HG02798 (cell line): ENCODE data around the gene JMJD8.
"Not testable (repeated sequence)": the region's sequence is repeated elsewhere in the genome, so short reads cannot be mapped to it uniquely, and the experiment has no call there.

ENCODE experiments used
- ATAC-seq: cut with Tn5 transposase; IDR thresholded peaks from one replicate; pipeline ENCODE4 v1.9.1; 2021; ENCODE audit warnings: mild to moderate bottlenecking; ENCODE audit not compliant: unreplicated experiment, poor library complexity

Gene JMJD8

DNA sequence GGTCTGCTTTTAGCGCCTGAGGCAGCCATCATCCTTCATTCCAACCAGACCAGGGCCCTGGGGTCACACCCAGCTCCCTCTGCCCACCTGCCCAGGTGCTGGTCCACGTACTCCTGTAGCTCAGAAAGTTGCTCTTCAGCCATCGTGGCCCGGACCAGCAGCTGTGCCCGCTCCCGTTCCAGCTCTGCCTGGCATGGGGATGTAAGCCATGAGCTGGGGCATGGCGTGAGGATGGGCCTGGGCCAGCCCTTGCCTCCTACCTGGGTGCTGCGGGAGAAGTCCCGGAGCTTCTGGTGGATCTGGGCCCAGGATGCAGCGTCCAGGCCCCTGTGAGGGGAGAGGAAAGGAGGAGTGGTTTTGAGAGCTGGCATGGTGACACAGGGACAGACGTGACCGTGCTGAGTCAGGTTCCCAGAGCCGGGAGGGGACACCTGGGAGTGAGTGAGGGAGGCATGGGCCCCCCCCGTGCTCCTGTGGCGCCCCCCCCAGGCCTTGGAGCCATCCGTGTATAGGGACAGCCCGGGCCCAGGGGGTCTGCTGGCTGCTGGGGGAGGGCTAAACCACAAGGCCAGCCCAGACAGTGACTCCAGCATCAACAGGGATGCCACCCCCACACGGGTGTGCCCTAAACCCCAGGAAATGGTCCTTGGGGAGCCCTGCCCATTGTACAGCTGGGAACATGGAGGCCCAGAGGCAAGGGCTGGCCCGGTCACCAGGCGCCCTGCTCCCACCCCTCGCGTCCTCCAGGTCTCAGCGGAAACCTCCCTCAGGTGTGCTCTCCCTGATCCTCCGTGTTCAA lies 38.9 kb upstream of the JMJD8 start:
- ATAC-seq, result no peak

DNA sequence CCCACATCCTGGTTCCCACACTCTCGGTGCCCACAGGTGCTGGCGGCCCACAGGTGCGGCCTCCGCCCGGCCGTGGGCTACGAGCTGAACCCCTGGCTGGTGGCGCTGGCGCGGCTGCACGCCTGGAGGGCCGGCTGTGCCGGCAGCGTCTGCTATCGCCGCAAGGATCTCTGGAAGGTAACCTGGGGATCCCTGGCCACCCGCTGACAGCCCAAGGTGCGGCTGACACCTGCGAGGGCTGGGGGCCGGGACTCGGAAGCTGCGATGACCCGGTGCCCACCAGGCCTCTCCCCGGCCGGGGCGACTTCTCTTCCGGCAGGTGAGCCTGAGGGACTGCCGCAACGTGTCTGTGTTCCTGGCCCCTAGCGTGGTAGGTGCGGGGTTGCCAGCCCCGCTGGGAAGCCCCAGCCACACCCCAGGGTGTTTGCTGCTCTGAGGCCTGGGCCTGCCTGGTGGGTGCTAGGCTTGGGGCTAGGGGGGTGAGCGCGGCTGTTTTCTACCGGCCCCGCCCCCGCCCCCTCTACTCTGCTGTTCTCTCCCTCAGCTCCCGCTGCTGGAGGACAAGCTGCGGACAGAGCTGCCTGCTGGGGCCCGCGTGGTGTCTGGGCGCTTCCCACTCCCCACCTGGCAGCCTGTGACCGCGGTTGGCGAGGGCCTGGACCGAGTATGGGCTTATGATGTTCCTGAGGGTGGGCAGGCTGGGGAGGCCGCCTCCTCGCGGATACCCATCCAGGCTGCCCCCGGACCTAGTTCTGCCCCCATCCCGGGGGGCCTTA lies 37.8 kb upstream of the JMJD8 start:
- ATAC-seq, result no peak

DNA sequence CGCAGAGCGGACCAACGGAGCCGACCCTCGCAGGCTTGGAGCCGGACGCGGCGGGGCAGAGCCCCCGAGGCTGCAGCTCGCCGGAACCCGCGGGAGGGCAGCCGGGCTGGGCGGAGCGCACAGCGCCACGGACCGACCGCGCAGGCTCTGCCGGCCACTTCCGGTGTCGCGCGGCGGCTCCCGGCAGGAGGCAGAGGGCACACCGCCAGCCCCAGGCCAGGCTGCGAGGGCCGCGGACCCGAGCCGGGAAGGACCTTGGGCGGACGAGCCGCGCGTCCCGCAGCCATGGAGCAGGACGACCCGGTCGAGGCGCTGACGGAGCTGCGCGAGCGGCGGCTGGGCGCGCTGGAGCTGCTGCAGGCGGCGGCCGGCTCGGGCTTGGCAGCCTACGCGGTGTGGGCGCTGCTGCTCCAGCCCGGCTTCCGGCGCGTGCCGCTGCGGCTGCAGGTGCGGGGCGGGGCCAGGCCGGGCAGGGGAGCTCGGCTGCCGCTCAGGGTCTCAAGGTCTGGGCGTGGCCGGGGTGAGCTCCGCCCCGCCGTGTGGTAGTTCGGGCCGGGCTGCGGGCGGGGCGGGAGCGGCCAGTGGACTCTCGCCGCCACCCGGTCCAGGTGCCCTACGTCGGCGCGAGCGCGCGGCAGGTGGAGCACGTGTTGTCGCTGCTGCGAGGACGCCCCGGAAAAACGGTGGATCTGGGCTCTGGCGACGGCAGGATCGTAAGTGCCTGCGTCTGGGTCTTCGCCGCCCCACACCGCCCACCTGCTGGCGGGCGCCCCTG lies 37.0 kb upstream of the JMJD8 start, which contains the start of gene ANTKMT:
Gene ANTKMT (plus strand): TSS at position 157 of the 775 bp plus-strand sequence. CDS start 129 bp downstream, at position 286.
- ATAC-seq, result peak; percentile 76

DNA sequence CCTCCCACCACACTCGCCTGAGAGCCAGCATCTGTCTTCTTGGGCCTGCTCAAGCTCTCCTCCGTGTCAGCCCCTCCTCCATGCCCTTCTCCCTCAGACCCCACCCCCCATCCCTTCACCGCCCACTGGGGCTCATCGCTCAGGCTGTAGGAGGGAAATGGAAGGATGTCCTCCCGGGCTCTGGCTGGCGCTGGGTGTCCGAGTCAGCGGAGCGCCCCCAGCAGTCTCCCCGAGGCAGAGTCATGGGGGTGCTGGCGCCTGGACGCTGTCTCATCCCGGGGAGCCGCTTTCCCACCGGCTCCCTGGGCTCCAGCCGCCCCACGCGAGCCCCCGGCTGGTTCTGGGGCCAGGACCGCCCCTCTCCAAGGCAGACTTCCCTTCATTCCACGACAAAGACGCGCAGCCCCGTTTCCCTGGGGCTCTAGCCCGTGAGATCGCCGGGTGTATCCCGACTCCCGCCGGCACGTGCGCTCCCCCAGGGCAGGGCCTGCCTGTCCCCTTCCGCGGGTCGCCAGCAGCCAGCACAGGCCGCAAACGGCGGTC lies 36.4 kb upstream of the JMJD8 start:
- ATAC-seq, result peak; percentile 13

DNA sequence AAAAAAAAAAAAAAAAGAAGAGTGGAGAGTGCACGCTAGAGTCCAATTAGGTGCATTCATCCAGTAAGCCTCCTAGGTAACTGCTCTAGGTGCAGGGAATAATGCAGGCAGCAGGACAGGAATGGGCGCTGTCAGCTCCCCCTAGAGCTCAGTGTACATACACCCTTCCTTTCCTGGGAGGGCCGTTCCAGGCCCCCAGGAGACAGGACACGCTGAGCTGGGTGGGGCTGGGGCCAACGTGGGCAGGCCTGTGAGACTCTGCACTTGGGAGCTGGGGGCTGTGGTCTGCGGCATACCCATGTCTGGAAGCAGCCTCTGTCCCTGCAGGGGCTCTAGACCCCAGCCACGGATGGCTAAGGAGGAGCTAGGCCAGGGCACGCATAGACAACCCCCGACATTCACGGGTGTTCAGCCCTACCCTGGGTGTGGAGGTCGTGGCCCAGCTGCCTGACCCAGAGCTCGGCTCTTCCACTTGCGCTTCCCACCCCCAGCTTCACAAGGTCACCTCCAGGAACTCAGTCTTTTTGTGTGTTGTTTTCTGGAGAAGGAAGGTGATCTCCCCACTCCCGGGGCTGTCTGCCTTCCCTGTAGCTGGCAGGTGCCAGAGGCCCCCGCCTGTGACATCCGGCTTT lies 35.8 kb upstream of the JMJD8 start:
- no peak for ATAC-seq

DNA sequence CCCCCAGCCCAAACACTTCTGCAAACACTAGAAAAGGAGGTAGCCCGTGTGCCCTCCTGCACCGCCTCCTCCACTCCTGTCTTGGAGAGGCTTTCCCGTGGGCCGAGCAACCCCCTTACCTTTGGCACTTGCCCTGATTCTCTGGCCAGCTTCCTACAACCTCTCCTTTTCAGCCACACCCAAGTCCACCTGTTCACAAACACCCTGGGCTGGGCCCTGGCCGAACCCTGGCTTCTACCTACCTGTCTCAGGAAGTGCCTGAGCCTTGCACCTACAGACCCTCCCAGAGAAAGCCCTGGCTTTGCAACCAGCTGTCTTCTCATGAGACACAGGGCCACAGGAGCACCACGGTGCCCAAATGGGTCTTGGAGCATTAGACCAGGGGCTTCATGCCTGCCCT lies 34.8 kb upstream of the JMJD8 start:
- no peak for ATAC-seq

DNA sequence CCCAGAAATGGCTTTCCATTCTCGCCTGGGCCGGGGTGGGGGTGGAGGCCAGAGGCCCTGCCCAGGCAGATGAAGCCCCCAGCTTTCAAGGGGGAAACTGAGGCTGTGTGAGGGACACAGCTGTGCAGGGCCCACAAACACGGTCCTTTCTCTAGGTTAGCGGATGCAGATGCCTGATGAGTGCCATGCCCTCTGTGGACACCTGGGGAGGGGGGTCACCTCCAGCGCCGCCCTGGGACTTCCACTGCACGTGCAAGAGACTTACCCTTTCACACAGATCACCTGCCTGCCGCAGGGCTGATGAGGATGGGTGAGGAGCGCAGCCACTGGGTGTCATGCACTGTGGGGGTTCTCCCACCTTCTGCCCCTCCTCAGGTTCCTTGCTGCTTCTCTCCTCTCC lies 34.3 kb upstream of the JMJD8 start:
- ATAC-seq, result no peak

DNA sequence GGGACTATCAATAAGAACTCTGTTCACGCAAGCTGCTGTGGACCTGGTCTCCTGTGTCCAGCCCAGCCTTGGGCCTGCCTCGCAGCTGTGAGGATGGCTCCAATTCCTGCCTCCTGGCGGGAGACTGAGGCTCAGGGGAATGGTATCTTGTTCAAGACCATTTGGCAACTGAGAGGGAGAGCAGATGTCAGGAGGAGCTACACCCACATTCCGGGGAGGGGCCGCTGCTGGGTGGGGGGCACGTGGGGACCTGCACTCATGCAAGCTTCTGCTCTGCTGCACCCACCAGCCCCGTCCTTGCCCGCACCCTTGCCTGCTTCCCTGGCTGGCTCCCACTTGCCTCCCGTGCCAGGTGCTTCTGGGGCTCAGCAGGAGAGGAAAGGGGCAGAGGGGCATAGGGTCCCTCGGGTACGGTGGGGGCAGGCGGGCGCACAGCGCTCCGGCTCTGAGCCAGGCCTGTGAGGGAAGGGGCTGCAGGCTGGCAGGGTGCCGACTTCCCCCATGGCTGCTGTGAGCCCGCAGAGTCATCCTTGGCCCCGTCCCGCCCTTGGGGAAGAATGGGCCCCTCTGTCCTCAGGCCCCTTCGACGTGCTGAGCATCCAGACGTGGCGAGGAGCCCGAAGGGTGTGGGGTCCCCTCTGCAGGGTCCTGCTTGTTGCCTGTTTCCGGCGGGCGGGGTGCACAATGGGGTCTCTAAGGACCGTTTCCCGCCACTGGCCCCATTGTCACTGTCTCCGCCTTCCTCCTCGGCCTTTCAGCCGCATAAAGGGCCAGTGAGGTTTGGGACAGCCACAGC lies 33.5 kb upstream of the JMJD8 start:
- no peak for ATAC-seq

DNA sequence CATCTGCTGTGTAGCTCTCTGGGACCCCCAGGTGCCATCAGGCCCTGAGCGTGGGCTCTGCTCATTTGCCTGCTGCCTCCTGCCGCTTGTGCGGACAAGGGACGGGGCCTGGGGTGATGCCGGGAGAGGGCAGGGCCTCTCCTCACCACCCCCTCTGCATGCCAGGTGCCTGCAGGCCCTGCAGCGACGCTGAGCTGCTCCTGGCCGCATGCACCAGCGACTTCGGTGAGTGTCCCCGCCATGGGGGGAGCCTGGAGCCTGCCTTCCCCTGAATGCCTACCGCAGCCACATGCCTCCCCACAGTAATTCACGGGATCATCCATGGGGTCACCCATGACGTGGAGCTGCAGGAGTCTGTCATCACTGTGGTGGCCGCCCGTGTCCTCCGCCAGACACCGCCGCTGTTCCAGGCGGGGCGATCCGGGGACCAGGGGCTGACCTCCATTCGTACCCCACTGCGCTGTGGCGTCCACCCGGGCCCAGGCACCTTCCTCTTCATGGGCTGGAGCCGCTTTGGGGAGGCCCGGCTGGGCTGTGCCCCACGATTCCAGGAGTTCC lies 32.7 kb upstream of the JMJD8 start:
- ATAC-seq, result no peak

DNA sequence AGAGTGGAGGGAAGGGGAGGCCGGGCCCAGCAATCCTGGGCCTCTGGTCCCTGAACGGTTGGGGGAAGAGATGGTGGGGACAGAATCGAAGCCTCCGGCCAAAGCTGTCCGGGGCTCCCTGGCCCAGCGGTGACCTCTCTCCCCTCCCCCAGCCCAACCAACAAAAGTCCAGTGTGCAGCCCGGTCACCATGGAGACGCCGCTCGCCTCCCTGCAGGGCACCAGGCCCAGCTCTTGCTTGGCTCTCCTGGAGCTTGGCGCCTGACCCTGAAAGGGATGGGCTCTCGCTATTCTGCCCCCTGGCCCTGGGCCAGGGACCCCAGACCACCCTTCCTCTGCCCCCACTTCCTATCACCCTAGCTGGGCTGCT lies 32.0 kb upstream of the JMJD8 start:
- ATAC-seq, result no peak

DNA sequence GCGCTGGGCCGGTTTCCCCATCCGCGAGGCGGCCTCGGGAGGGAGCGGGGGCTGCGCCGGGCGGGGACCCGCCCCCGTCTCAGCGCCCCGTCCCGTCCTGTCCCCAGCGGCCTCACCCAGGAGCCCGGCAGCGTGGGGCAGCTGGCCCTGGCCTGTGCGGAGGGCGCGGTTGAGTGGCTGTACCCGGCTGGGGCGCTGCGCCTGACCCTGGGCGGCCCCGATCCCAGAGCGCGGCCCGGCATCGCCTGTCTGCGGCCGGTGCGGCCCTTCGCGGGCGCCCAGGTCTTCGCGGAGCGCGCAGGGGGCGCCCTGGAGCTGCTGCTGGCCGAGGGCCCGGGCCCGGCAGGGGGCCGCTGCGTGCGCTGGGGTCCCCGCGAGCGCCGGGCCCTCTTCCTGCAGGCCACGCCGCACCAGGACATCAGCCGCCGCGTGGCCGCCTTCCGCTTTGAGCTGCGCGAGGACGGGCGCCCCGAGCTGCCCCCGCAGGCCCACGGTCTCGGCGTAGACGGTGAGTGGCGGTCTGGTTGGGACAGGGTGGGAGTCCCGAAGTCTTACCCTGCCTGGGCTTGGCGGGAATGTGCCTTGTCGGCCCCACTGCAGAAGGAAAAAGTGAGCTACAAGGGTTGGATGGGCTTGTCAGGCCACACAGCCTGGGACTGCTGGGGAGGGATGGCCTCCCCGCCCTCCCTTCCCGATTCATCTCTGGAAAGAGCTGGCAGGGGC lies 31.5 kb upstream of the JMJD8 start:
- ATAC-seq, result peak; percentile 9

DNA sequence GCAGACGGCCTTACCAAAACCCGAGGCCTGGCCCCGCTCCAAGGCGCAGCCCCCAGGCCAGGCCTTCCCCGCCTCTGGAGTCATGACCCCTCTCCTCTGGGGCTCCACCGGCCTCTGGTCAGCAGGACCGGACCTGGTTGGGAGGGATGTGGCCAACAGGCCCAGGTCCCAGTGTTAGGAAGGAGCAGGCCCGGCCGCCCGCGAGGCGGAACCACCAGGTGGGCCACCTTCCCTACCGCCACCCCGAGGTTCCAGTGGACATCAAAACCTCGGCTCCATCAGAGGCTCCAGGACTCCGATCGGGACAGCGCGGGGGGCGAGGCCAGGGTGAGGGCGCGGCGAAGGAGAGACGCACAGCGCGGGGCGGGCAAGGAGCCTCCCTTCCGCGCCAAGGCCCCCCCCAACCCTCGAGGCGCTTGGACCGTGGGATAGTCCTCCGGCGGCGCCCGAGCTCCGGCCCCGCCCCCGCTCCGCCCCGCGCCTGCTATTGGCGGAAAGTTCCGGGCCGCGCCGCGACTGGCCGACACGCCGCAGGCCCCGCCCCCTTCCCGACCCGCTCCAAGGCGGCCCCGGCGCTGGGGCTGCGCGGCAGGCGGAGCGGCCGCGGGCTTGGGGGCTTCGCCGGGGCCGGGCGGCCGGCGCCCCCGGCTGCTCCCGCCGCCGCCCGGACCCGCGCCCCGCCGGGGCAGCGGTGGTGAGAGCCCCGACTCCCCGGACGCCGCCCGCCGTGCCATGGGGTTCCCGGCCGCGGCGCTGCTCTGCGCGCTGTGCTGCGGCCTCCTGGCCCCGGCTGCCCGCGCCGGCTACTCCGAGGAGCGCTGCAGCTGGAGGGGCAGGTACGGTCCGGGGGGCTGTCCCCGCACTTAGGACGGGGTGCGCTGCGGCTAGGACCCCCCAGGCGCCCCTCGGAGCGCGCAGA lies 30.7 kb upstream of the JMJD8 start, which contains the start of gene METRN:
Gene METRN (plus strand): TSS at position 561 of the 919 bp plus-strand sequence. CDS start 172 bp downstream, at position 733.
- ATAC-seq, result peak; percentile 84

DNA sequence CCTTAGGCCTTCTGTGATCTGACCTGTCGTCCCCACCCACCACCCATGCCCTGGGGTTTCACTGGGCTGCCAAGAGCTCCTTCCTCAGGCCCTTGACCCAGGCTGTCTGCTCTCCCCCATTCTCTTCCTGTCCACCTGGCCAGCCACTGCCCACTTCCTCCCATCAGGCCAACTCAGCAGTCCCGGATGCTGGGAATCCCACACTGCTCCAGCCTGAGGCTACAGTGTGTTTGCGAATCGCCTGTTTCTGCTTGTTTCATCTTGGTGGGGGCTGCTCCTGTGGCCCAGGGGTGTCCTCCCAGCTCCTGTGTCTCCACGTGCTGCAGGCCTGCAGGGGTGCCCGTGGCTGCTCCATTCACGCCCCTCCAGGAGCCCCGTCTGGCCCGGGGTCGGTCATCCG lies 29.9 kb upstream of the JMJD8 start:
- ATAC-seq, result no peak

DNA sequence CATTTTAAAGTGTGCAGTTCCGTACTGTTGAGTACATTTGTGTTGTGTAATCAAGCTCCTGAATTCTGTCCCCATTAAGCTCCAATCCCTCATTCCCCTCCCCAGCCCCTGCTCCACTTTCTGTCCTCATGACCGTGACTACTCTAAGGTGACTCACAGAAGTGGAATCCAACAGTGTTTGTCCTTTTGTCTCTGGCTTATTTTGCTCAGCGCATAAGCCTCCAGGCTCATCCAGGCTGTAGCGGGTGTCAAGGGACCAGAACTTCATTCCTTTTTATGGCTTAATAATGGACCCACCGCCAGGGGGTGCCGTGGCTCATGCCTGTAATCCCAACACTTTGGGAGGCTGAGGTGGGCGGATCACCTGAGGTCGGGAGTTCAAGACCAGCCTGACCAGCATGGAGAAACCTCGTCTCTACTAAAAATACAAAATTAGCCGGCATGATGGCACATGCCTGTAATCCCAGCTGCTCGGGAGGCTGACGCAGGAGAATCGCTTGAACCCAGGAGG lies 28.7 kb upstream of the JMJD8 start:
- not testable (repeated sequence) for ATAC-seq

DNA sequence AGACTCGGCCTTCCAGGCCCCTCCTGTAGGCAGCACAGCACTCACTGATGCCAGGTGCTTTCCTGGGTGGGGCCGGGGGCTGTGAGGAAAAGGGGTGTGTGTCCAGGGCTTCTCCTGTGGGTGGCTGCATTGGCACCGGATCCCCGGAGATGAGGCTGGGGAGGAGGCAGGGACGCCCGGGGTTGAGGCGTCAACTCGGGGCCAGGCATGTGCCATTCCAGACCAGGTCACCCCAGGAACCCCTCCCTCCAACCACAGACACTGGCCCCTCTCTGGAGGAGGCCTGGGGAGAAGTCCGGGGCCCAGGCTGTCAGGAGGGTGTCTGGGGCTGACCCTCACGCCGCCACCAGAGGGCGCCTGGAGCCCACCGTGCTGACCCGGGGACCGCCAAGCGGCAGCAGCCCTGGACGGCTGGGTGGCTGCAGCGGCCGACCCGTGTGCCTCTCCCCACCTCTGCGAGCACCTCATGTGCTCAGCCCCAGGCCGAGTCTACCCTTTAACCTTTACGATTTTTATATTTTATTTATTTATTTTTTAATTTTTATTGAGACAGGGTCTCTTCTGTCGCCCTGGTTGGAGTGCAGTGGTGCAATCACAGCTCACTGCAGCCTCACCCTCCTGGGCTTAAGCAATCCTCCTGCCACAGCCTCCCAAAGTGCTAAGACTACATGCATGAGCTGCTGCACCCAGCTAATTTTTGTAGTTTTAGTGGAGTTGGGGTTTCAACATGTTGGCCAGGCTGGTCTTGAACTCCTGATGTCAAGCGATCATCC lies 27.6 kb upstream of the JMJD8 start:
- ATAC-seq, result no peak

DNA sequence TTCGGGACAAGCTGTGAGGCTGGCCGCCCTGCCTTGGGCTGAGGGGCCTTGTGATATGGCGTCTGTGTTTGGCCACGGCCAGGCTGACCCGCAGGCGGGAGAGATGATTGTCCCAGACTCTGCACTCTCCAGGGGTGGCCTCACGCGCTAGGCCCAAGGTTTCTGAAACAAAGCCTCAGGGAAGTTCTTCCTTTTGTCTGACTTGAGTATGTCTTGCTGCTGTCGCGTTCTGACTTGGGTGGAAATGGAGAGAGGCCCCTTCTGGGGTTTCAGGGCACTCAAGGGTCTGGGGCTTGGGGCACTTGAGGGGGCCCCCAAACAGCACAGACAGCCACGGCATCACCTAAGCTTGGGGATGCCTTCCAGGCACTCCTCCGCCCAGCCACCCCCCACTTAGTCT lies 26.9 kb upstream of the JMJD8 start:
- ATAC-seq, result no peak
